H9 (cell line): ENCODE results near the gene MYO7A. TPM values are rescaled to one million over a fixed set of nuclear protein-coding genes. Genes with fewer than 3 reads are reported as not detected.

Experiments
- DNase-seq: peaks from one replicate; pipeline ENCODE4 v3.0.0-alpha.2; 2017
- H2AFZ ChIP-seq: one replicate; pipeline ENCODE4 v1.6.1; 2013; ENCODE audit warnings: mild to moderate bottlenecking, low read length, control low read depth, moderate library complexity
- H2AK5ac ChIP-seq: 2 replicates; pipeline ENCODE4 v1.6.1; 2013; ENCODE audit warnings: low read length, control low read depth, mixed read lengths; ENCODE audit not compliant: insufficient read length
- H2BK120ac ChIP-seq: one replicate; pipeline ENCODE4 v1.6.1; 2013; ENCODE audit warnings: low read depth, mild to moderate bottlenecking, low read length, control low read depth, inconsistent platforms; ENCODE audit not compliant: poor library complexity, severe bottlenecking
- H2BK12ac ChIP-seq: 2 replicates; pipeline ENCODE4 v1.6.1; 2013; ENCODE audit warnings: low read length, control low read depth, mixed read lengths, low read depth; ENCODE audit not compliant: insufficient read length
- H2BK15ac ChIP-seq: 2 replicates; pipeline ENCODE4 v1.6.1; 2013; ENCODE audit warnings: low read depth, low read length, control low read depth
- H2BK20ac ChIP-seq: one replicate; pipeline ENCODE4 v1.6.1; 2013; ENCODE audit warnings: low read depth, mild to moderate bottlenecking, low read length, control low read depth, inconsistent platforms; ENCODE audit not compliant: poor library complexity, severe bottlenecking
- H2BK5ac ChIP-seq: 2 replicates; pipeline ENCODE4 v1.6.1; 2013; ENCODE audit warnings: low read length, control low read depth, mixed read lengths; ENCODE audit not compliant: insufficient read length
- H3K14ac ChIP-seq: 2 replicates; pipeline ENCODE4 v1.6.1; 2013; ENCODE audit warnings: low read length, control low read depth; ENCODE audit not compliant: insufficient read depth
- H3K18ac ChIP-seq: 2 replicates; pipeline ENCODE4 v1.6.1; 2013; ENCODE audit warnings: low read depth, mild to moderate bottlenecking, mixed read lengths, low read length, control low read depth; ENCODE audit not compliant: insufficient read length
- H3K23ac ChIP-seq: 2 replicates; pipeline ENCODE4 v1.6.1; 2013; ENCODE audit warnings: low read length, control low read depth, mixed read lengths, low read depth; ENCODE audit not compliant: insufficient read length
- H3K23me2 ChIP-seq: 2 replicates; pipeline ENCODE4 v1.6.1; 2013; ENCODE audit warnings: low read depth, mild to moderate bottlenecking, mixed read lengths, low read length, control low read depth; ENCODE audit not compliant: insufficient read length, poor library complexity, severe bottlenecking
- H3K27ac ChIP-seq: 2 replicates; pipeline ENCODE4 v1.5.1; 2013; ENCODE audit warnings: low read length, control low read depth, mixed read lengths, low read depth; ENCODE audit not compliant: insufficient read length
- H3K27me3 ChIP-seq: 2 replicates; pipeline ENCODE4 v1.6.1; 2013; ENCODE audit warnings: low read length, control low read depth, inconsistent platforms; ENCODE audit not compliant: insufficient read depth
- H3K4ac ChIP-seq: 2 replicates; pipeline ENCODE4 v1.6.1; 2013; ENCODE audit warnings: low read depth, mild to moderate bottlenecking, control low read depth, inconsistent platforms, low read length, moderate library complexity
- H3K4me1 ChIP-seq: 2 replicates; pipeline ENCODE4 v1.6.1; 2013; ENCODE audit warnings: low read length, control low read depth, inconsistent platforms; ENCODE audit not compliant: insufficient read depth
- H3K4me2 ChIP-seq: 2 replicates; pipeline ENCODE4 v1.6.1; 2013; ENCODE audit warnings: low read length, control low read depth, mixed read lengths; ENCODE audit not compliant: insufficient read length, insufficient read depth
- H3K56ac ChIP-seq: 2 replicates; pipeline ENCODE4 v1.6.1; 2013; ENCODE audit warnings: low read depth, mild to moderate bottlenecking, mixed read lengths, low read length, control low read depth; ENCODE audit not compliant: insufficient read length
- H3K79me1 ChIP-seq: 2 replicates; pipeline ENCODE4 v1.6.1; 2013; ENCODE audit warnings: low read depth, mild to moderate bottlenecking, moderate library complexity, low read length, control low read depth, inconsistent platforms; ENCODE audit not compliant: insufficient read depth, poor library complexity, severe bottlenecking
- H3K79me2 ChIP-seq: 2 replicates; pipeline ENCODE4 v1.6.1; 2013; ENCODE audit warnings: low read length, control low read depth, inconsistent platforms; ENCODE audit not compliant: insufficient read depth
- H3K9ac ChIP-seq: 2 replicates; pipeline ENCODE4 v1.6.1; 2013; ENCODE audit warnings: low read length, control low read depth, mixed read lengths; ENCODE audit not compliant: insufficient read length; ENCODE audit errors: extremely low read depth
- H3K9me3 ChIP-seq: one replicate; pipeline ENCODE4 v1.6.1; 2013; ENCODE audit warnings: low read depth, low read length, inconsistent platforms; ENCODE audit not compliant: control insufficient read depth
- H3T11ph ChIP-seq: one replicate; pipeline ENCODE4 v1.6.1; 2013; ENCODE audit warnings: mild to moderate bottlenecking, low read length, control low read depth, inconsistent platforms
- H4K20me1 ChIP-seq: one replicate; pipeline ENCODE4 v1.6.1; 2013; ENCODE audit not compliant: control insufficient read depth, insufficient read length, insufficient read depth
- H4K5ac ChIP-seq: 2 replicates; pipeline ENCODE4 v1.6.1; 2013; ENCODE audit warnings: low read depth, mild to moderate bottlenecking, mixed read lengths, low read length, control low read depth; ENCODE audit not compliant: insufficient read length
- H4K8ac ChIP-seq: replicated peaks from 2 replicates; pipeline ENCODE4 v1.6.1; 2013; ENCODE audit warnings: low read length, control low read depth, mixed read lengths, low read depth; ENCODE audit not compliant: insufficient read length
- H4K91ac ChIP-seq: 2 replicates; pipeline ENCODE4 v1.6.1; 2013; ENCODE audit warnings: low read depth, mild to moderate bottlenecking, moderate library complexity, mixed read lengths, low read length, control low read depth; ENCODE audit not compliant: insufficient read length
- H3K27ac Mint-ChIP-seq, 3 experiments: 2 replicates in 2 of 3; 3 replicates in 1 of 3; pipeline ENCODE4 v1.8.0; 2020 to 2021; ENCODE audit warnings: mixed read lengths in 3 of 3, mild to moderate bottlenecking in 1 of 3, moderate library complexity in 1 of 3
- H3K27me3 Mint-ChIP-seq: 2 replicates; pipeline ENCODE4 v1.8.0; 2021; ENCODE audit warnings: low read depth, mild to moderate bottlenecking, moderate library complexity, mixed read lengths
- H3K36me3 Mint-ChIP-seq, 3 experiments: 2 replicates in 2 of 3; 3 replicates in 1 of 3; pipeline ENCODE4 v1.8.0; 2020 to 2021; ENCODE audit warnings: low read depth in 3 of 3, mixed read lengths in 3 of 3; ENCODE audit not compliant: insufficient read depth in 1 of 3
- H3K4me1 Mint-ChIP-seq, 2 experiments: 2 replicates each; pipeline ENCODE4 v1.8.0; 2020; ENCODE audit warnings: mixed read lengths in 2 of 2
- H3K4me3 Mint-ChIP-seq, 2 experiments: 2 replicates in 1 of 2; 3 replicates in 1 of 2; pipeline ENCODE4 v1.8.0; 2020 to 2021; ENCODE audit warnings: mild to moderate bottlenecking in 2 of 2, mixed read lengths in 2 of 2, moderate library complexity in 1 of 2
- H3K9me3 Mint-ChIP-seq, 2 experiments: 2 replicates in 1 of 2; 3 replicates in 1 of 2; pipeline ENCODE4 v1.8.0; 2020; ENCODE audit warnings: mild to moderate bottlenecking in 2 of 2, mixed read lengths in 2 of 2, moderate library complexity in 1 of 2
- WGBS: extraction: QIAGEN DNeasy Blood & Tissue Kit; methylation state at CpG from one replicate; pipeline ENCODE4 v1.1.7; 2013; ENCODE audit warnings: missing lambda C conversion rate, low lambda C conversion rate, mixed read lengths; ENCODE audit not compliant: insufficient read length; ENCODE audit errors: extremely low coverage; 5-methylcytosine and 5-hydroxymethylcytosine counted together
- total RNA-seq: library from RNA; stranded (reverse); gene quantifications from 2 replicates; pipeline ENCODE4 v1.2.1, GENCODE V29; 2021
- TF ChIP-seq, protein P1 (sequence below): fragments of 200-600 bp; sonication (generic); conservative IDR thresholded peaks from 3 replicates; pipeline ENCODE4 v1.8.0; 2021; ENCODE audit warnings: antibody characterized with exemption, mild to moderate bottlenecking

MYO7A gene
- total RNA-seq, 1 experiment from 2014 or later = 1.6 TPM

DNA sequence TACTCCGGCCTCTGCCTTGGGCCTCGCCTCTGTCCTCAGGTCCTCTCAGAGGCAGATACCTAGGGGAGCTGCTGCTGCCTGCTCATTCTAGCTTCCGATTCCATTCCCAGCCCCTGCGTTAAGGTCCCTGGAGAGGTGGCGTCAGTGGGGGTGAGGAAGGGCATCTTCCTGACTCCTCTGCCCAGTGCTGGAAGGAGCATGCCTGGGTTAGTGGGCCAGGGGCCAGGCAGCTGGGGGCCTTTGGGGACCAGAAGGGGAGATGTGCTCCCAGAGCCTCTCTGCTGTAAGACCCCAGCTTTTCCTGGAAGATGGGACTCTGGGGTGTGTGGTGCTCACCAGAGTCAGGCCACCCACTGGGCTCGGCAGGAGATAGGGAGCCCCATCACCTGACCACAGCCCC lies 3.6 kb upstream of the MYO7A start:
- no peaks in the 10 kb centered on the region for H3K79me1 ChIP-seq
- no peak overlapping the region for H2BK15ac ChIP-seq
- H3K4me3 Mint-ChIP-seq = no peak overlapping the region
- H3K9ac ChIP-seq = no peak overlapping the region
- peaks cover 8% of the 10 kb centered on the region for H3K23me2 ChIP-seq
- no peak overlapping the region for H2AK5ac ChIP-seq
- peaks cover 3 to 10% (median 6%) of the 10 kb centered on the region in 3 experiments; a peak in 6 of 7 replicates for H3K36me3 Mint-ChIP-seq
- H3K9me3 ChIP-seq = no peaks in the 10 kb centered on the region
- H3K14ac ChIP-seq = no peak overlapping the region
- H2BK5ac ChIP-seq = no peak overlapping the region
- H3T11ph ChIP-seq = no peak overlapping the region
- no peak for DNase-seq
- H3K4me1 ChIP-seq = no peaks in the 10 kb centered on the region
- H2BK20ac ChIP-seq = no peak overlapping the region
- TF ChIP-seq, protein P1, sequence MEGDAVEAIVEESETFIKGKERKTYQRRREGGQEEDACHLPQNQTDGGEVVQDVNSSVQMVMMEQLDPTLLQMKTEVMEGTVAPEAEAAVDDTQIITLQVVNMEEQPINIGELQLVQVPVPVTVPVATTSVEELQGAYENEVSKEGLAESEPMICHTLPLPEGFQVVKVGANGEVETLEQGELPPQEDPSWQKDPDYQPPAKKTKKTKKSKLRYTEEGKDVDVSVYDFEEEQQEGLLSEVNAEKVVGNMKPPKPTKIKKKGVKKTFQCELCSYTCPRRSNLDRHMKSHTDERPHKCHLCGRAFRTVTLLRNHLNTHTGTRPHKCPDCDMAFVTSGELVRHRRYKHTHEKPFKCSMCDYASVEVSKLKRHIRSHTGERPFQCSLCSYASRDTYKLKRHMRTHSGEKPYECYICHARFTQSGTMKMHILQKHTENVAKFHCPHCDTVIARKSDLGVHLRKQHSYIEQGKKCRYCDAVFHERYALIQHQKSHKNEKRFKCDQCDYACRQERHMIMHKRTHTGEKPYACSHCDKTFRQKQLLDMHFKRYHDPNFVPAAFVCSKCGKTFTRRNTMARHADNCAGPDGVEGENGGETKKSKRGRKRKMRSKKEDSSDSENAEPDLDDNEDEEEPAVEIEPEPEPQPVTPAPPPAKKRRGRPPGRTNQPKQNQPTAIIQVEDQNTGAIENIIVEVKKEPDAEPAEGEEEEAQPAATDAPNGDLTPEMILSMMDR = no peak
- H3K56ac ChIP-seq = no peak overlapping the region
- H3K27me3 Mint-ChIP-seq = peaks cover 5% of the 10 kb centered on the region; the same call in 1 of the 2 replicates
- H3K27ac ChIP-seq = no peak overlapping the region
- H3K79me2 ChIP-seq = no peaks in the 10 kb centered on the region
- H2BK12ac ChIP-seq = no peak overlapping the region
- H4K91ac ChIP-seq = no peak overlapping the region
- no peak overlapping the region for H2AFZ ChIP-seq
- no peaks in the 10 kb centered on the region for H3K27me3 ChIP-seq
- H3K4me2 ChIP-seq = no peak overlapping the region
- H4K20me1 ChIP-seq = no peaks in the 10 kb centered on the region
- no peak overlapping the region for H2BK120ac ChIP-seq
- H3K23ac ChIP-seq = no peak overlapping the region
- no CpG with 5 or more reads among the region's 6 CpGs for WGBS
- no peak overlapping the region for H3K4ac ChIP-seq
- no peak overlapping the region for H4K8ac ChIP-seq
- H3K27ac Mint-ChIP-seq = peak overlapping the region in 1 of 3 experiments; percentile 38; a peak in 1 of 7 replicates
- H3K18ac ChIP-seq = no peak overlapping the region
- peaks cover 24 to 25% of the 10 kb centered on the region in 2 experiments for H3K4me1 Mint-ChIP-seq
- H4K5ac ChIP-seq = no peak overlapping the region
- H3K9me3 Mint-ChIP-seq = no peaks in the 10 kb centered on the region
